ENCODE results near the gene EGFL7.

The EGFL7 gene

DNA sequence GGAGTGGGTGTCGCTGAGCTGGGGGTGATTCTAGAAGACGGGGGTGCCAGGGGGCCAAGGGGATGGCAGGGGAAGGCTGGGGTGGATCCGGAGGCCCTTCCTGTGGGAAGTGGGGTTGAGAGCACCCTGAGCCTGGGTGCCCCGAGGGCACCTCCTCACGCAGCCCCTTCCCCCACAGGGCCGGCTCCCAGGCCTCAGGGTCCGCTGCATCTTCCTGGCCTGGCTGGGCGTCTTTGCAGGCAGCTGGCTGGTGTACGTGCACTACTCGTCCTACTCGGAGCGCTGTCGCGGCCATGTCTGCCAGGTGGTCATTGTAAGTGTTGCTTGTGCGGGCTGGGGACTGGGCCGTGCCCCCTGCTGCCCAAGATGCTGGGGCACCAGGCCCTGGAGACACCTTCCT is 54.7 kb downstream of the EGFL7 start:
- no peak for DNase-seq (ENCODE audit: low read depth in 2 of 2)

DNA sequence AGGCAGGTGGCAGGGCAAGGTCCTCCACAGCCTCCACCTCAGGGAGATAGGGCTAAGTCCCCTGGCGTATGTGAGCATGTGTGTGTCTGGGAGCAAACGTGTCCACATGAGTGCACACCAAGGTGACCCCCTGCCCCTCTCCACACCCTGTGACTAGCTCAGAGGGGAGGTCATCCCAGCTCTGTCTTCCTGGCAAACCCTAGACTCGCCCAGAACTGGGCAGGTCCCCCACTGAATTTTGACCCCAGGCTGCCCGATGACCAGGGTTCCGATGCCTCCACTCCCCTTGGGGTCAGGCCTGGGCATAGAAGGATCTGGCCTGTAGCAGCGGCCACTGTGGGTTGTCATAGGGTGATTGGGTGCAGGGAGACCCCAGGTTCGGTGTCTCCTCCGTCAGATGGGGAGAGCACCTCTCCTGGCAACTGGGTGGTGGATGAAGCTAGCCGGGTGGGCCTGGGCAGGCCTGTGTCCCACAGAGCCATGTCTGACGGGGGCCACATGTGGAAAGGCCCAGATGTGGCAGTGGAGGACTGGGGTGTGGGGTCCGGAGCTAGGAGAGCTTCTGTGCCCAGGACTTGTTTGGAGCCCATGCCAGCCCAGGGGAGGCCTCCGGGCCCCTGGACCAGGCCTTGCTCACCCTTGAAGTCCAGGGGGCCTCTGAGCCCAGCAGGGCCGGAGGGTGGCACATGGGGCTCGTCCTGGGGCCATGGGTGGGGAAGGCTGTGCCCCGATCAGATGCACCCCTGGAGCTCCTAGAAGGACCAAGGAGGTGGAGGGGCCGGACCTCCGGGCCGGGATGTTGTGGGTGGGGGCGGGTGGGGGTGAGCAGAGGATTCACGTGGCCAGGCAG is 55.9 kb downstream of the EGFL7 start:
- DNase-seq (ENCODE audit: low read depth in 2 of 2), result no peak

DNA sequence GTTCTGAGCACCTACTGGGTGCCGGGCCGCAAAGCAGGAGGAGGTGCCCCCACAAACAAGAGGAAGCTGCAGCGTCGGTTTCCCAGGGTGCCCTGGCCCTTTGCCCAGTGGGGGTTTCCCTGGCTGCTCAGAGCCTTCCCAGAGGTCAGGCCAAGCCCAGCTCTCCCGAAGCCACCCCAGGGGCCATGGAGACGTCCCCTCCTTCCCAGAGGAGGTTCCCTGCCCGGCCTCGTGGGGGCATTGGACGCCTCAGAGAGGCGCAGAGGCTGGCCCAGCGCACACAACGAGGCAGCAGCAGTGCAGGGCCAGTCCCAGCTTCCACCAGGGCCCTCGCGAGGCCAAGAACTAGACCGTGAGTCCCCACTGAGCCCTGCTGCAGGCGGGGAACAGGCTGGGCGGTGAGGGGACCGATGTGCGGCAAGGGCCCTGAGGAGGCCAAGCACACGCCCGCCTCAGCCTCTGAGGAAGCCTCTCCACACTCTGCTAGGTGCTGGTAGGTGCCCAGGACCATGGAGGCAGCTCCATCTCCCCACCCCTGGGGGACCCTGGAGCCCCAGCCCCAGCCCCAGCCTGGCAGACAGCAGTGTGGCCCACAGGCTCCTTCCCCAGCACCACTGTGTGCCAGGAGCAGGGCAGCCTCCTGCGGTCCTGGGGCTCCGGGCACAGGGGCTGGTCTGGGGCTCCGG is 56.6 kb downstream of the EGFL7 start:
- no peak for DNase-seq (ENCODE audit: low read depth in 2 of 2)

DNA sequence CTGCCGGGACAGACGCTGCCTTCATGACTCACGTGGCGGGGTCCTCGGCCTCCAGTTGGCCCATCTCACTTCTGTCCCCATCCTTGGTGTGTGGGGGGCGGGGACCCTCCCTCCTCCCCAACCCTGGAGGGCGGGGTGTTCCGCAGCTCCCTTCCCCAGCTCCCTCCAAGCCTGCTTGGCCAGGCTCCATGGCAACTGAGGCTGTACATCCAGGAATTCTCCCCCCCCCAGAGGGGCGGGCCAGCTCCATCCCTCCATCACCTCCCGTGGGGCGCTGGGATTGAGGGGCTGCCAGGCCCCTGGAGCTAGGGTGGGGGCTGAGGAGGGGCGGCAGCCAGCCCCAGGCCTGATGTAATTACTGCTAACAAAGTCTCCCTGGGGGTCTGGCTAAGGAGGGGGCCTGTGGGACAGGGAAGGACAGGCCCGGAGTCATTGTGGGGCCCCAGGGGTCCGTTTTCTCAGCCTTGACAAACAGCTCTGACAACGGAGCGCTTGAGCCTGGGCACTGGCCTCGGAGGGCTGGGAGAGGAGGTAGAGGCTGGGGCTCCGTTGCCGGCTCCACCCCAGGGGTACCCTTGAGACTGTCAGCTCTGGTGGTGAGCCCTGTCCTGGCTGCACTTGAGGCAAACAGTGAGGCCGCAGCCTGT is 57.7 kb downstream of the EGFL7 start:
- DNase-seq (ENCODE audit: low read depth in 2 of 2), result no peak

DNA sequence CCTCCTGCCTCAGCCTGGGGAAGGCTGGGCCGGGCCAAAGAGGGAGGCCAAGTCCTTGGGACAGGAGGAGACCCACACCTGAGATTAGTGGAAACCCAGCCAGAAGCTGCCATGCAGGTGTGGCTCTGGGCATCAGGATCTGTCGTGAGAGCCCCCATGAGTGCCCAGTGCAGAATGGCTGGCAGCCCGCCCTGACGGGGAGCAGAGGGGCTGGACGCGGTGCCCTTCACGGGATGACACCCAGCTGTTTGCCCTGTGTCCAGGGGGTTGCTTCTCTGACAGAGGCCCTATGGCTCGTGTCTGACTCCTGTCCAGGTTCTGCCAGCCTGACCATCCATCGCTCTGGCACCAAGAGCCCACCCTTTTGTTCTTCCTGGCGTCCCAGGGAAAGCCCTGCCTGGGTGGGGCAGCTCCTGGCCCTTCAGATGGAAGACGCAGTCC is 58.2 kb downstream of the EGFL7 start:
- DNase-seq (ENCODE audit: low read depth in 2 of 2), result no peak

DNA sequence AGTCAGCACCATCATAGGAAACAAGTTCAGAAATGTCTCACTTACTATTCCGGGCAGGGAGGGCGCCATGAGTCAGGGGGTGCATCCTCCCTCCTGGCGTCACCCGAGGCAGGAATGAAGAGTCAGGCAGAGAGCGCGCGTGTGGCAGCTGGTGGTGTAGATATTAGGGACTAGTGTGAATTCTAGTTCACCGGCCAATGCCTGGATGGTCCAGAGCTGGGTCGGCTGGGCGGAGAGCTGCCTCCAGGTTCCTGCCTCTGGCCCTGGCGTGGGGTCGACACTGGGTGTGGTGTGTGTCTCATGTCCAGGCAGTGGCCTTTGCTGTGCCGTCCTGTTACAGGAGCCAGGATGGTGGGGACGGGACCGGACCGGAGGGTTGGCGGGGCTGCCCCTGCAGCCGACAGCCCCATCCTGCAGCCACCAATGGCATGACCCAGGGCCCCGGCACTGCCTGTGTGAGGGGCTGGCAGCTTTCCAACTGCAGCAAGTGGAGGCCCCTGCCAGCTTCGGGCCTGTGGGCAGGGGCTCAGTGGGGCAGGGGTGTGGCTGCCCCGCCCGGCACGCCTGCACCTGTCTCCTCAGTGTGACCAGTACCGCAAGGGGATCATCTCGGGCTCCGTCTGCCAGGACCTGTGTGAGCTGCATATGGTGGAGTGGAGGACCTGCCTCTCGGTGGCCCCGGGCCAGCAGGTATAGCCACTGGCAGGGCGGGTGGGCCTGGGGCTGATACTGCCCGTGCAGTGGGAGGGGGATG is 58.8 kb downstream of the EGFL7 start:
- no peak for DNase-seq (ENCODE audit: low read depth in 2 of 2)
